Stimulated activated CD4-positive, alpha-beta T cell treated with anti-CD3 and anti-CD28 coated beads, Interleukin-2, amount 100 ng/mL, for 48 hours (primary cell): ENCODE measurements around the gene MBD1.
"Not testable (repeated sequence)": the region's sequence is repeated elsewhere in the genome, so short reads cannot be mapped to it uniquely, and the experiment has no call there.

ENCODE experiments used
- DNase-seq, 2 donors: peaks; one replicate each; pipeline ENCODE4 v3.0.0-alpha.2; 2020

Gene MBD1

DNA sequence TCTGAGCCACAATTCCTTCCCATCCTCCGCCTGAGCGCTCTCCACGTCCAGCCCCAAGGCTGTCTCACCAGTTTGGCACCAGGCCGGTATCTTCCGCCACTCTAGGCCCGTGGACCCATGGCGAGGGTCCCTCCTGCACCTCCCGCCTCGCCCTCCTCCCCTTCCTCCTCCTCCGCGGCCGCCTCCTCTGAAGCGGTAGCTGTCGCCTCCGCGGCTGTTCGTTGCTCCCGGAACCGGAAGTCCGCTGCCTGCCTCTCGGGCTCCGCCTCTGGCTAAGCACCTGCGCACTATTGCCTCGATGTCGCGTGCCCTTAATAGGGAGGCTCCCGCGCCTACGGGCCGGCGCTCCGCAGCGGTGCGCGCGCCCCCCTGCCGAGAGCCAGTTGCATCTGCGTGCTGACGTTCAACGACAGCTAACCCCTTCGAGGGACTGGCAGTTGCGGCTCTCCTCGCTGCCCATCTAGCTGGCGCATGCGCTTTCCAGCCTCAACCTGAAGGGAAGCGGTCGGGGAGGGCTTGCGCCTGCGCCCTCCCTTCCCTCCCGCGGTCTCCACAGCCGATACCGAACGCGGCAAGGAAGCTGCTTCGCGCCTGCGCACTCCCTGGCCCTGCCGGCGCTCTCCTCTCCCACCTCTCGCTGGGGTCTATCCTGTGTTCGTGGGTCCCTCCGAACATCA lies at the start of gene MBD1:
Gene MBD1 (minus strand): TSS at position 229 of the 677 bp plus-strand sequence. CDS start 1,531 bp downstream, outside the sequence.
- DNase-seq: peak; percentile 88 to 89

DNA sequence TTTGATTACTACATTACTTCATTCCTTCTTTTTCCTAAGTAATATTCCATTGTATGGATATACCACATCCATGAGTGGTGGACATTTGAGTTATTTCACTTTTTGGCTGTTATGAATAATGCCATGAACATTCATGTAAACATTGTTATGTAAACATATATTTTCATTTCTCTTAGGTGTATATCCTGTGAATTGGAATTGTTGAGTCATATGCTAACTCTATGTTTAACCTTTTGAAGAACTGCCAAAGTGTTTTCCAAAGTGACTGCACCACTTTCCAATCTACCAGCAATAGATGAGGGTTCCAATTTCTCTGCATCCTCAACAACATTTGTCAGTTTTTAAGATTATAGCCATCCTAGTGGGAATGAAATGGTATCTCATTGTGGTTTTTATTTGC lies 48.9 kb upstream of the MBD1 start:
- no peak for DNase-seq

- DNase-seq: no peak
Measured at GRCh38 chr18:50327983-50328382, 46.7 kb upstream of the MBD1 start.

DNA sequence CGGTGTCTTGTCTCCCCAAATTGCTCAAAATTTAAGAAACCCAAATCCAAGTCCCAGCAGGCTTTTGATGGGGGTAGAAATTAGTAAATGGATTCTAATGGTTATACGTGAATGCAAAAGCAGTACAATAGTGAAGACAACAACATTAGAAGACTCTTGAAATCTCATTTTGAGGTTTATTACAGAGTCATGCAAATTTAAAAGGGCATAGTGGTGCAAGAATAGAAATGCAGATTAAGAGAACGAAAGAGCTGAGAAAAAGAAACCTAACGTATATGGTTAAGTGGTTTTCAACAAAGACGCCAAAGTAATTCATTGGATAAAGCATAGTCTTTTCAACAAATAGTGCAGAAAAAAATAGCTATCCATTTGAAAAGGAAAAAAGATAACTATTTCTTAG lies 39.4 kb upstream of the MBD1 start:
- no peak for DNase-seq

- no peak for DNase-seq
Measured at GRCh38 chr18:50315100-50315871, 34.0 kb upstream of the MBD1 start.

DNA sequence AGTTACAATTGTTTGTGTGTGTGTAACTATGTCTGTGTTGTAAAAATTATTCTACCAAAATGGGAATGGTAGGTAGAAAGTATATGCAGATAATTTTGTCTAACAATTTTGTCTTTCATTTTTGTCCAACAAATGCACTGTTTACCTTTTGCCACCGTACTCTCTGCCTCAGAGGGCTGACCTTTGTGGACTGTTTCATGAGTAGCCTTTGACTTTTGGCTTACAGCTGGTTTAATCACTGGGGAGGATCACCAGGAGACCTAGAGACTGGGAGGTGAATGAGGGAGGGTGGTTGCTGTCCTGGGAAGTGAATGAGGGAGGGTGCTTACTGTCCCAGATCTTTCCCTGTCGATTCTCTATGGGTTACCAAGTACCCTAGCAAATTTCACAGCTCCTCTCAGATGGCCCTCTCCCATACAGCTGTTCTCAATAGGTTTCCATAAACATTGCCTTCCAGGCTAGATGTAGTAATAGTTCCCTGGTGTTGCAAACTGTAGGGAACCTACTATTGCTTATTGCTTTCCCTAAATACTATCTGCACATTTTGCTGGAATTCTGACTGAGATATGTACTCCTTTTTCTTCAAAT lies 32.6 kb upstream of the MBD1 start:
- DNase-seq: no peak

GRCh38 chr18:50313031-50313607 lies 31.8 kb upstream of the MBD1 start:
- no peak for DNase-seq

DNA sequence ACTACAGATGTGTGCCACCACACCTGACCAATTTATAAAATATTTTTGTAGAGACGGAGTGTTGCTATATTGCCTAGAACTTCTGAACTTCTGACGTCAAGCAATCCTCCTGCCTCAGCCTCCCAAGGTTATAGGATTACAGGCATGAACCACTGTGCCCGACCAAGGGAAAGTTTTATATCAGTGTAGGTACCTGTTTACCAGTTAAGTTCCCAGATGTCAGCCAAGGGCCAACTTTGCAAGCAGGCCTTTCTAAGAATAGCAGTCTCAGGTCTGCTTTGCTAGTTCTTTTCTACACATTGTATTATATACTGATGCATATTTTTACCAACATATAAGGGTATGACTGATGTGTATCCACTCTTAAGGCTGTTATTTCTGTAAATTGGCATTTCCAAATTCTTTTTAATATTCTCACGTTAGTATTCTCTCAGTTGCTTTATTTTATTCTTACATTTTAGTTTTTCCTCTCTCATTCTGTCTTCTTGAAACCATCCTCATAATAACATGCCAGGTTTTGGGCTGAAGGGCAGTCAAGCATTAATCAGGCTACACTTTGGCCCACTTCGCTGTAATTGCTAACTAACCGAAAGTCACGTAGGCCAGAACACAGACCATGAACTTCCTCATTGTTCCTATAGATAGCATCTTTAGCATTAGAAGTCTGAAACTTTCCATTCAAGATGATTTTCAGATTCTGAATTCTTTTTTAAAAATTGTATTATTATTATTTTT lies 31.1 kb upstream of the MBD1 start:
- no peak for DNase-seq

DNA sequence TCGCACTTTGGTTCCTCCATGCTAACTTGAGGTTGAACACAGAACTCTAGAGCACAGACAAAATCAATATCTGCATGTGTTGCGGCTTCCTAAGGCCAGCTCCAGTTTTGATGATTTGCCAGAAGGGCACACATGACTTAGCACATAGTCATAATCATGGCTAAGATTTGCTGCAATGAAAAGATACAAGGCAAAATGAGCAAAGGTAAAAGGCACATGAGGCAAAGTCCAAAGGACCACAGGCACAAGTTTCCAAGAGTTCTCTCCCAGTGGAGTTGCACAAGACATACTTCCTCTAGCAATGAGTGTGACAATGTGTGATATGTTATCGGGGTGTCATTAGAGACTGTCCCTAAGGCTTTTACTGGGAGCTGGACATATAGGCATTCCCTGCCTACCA lies 30.3 kb upstream of the MBD1 start:
- no peak for DNase-seq

DNA sequence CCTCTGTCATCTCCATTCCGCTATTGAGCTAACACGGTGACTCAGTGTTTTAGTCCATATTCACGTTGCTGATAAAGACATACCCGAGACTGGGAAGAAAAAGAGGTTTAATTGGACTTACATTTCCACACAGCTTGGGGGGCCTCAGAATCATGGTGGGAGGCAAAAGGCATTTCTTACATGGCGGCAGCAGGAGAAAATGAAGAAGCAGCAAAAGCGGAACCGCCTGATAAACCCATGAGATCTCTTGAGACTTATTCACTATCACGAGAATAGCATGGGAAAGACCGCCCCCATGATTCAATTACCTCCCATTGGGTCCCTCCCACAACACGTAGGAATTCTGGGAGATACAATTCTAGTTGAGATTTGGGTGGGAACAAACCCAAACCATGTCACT lies 28.8 kb upstream of the MBD1 start:
- DNase-seq: no peak

GRCh38 chr18:50308851-50309250 lies 27.5 kb upstream of the MBD1 start:
- not testable (repeated sequence) for DNase-seq

DNA sequence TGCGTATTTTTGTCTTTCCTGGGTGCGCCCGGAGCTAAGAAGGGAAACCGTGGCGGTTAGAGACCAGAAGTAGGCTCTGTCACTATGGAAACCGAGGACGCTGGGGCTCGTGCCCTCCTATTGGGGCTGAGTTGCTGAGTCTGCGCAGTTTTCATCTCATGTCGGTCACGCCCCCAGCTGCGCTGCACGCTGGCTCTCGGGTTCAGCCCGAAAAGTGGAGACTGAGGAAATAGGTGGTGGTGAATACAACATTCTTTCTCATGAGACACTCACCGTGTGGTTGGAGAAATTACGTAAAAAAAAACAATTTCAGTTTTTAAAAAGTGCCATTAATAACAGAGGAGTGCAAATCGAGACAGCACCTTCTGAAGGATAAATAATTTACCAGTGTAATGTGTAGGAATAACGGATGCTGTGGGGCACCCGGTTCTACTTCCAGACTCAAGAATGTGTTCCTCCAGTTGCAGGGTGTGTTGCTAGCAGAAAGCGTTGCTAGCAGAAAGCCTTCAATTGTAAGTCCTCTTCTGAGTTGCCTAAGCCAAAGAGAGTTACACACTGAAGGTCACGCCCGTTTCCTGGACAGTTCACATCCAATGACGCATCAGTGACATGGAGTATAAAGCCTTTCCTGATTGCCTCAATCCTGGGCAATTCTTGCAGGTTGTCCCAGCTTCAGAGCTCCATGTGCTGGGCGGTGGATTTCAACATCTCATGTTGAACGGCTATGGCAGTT lies 26.6 kb upstream of the MBD1 start:
- peak; percentile 79 to 85 for DNase-seq

GRCh38 chr18:50307400-50307737 lies 26.0 kb upstream of the MBD1 start:
- DNase-seq: no peak

DNA sequence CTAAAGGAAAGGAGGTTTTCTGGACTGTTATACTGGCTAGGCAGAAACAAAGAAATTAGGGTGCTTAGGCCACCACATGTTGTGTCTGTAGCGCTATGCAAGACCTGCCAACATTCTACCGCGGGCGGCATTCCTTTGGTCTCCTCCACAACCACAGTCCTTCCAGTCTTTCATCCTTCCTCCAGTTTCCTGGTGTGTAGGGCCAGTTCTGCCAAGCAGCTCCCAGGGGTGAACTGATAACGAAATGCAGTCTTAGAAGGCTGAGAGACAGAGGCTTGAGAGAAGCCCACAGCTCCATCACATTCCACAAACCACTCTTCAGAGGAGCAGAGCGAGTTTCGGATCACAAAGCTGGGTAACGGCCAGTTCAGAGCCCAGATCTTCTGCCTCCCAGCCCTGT lies 25.6 kb upstream of the MBD1 start:
- no peak for DNase-seq

- DNase-seq: no peak
Measured at GRCh38 chr18:50301074-50301473, 19.8 kb upstream of the MBD1 start.

DNA sequence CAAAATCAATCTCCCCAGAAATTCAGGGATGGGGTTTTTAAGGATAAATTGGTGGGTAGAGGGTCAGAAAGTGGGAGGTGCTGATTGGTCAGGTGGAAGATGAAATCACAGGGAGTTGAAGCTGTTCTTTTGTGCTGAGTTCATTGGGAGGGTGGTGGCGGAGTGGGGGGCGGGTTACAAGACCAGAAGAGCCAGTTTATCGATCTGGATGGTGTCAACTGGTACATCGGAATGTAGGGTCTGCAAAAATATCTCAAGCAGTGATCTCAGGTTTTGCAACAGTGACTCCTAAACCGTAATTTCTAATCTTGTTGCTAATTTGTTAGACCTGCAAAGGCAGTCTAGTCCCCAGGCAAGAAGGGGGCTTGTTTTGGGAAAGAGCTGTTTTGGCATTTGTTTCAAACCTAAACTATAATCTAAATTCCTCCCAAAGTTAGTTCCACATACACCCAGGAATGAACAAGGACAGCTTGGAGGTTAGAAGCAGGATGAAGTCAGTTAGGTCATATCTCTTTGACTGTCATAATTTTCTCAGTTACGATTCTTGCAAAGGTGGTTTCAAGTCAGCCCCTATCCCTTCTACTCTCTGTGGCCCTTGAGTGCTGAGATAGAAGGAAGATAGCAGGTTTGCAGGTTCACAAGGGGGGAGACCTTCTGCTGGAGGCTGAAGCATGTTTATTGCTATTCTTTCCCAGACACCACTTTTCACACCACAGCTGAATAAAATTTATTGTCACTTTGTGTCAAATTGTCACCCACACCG lies 18.5 kb upstream of the MBD1 start:
- DNase-seq: no peak

GRCh38 chr18:50298443-50299284 lies 17.3 kb upstream of the MBD1 start:
- no peak for DNase-seq

- peak; percentile 62 to 64 for DNase-seq
Measured at GRCh38 chr18:50297621-50298442, 16.5 kb upstream of the MBD1 start.

DNA sequence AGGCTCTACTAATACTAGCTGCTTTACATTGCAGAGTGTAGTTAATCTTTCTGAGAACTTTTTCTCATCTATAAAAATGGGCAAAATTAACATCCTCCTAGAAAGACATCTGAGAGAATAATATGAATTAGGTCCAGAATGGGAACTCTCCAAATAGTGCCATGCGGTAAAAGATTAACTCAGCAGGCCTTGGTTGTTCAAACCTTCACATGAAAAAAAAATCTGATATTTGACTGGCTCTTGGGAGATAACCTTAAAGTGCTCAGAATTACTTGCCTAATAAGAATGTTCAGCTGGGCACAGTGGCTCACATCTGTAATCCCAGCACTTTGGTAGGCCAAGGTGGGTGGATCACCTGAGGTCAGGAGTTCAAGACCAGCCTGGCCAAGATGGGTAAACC lies 11.7 kb upstream of the MBD1 start:
- DNase-seq: no peak

GRCh38 chr18:50289108-50289443 lies 7.8 kb upstream of the MBD1 start:
- no peak for DNase-seq
